Osteoblast (primary cell): ENCODE data around the gene WWTR1. TPM values are rescaled to one million over a fixed set of nuclear protein-coding genes. Genes with fewer than 3 reads are reported as not detected.
A peak's percentile ranks its signal among the peaks of the same experiment; 100 is the strongest.

Source experiments
- DNase-seq: peaks from one replicate; pipeline ENCODE4 v3.0.0; 2011; ENCODE audit warnings: low spot score, mixed read lengths; ENCODE audit not compliant: insufficient read length; ENCODE audit errors: missing footprints
- H2AFZ ChIP-seq: 2 replicates; pipeline ENCODE4 v1.6.0; 2011; ENCODE audit warnings: mild to moderate bottlenecking, low read length
- H3K27ac ChIP-seq: 2 replicates; pipeline ENCODE4 v1.5.1; 2011; ENCODE audit warnings: mild to moderate bottlenecking, low read depth, low read length, moderate library complexity
- H3K27me3 ChIP-seq: 2 replicates; pipeline ENCODE4 v1.6.0; 2012; ENCODE audit warnings: mild to moderate bottlenecking, control low read depth, inconsistent platforms, low read length, moderate library complexity; ENCODE audit not compliant: insufficient read depth
- H3K36me3 ChIP-seq: 2 replicates; pipeline ENCODE4 v1.5.1; 2011; ENCODE audit warnings: mild to moderate bottlenecking, low read length, control low read depth, moderate library complexity; ENCODE audit not compliant: insufficient read depth
- H3K4me1 ChIP-seq: 2 replicates; pipeline ENCODE4 v1.5.1; 2011; ENCODE audit warnings: mild to moderate bottlenecking, low read length, control low read depth, moderate library complexity; ENCODE audit not compliant: insufficient read depth
- H3K4me2 ChIP-seq: 2 replicates; pipeline ENCODE4 v1.6.0; 2011; ENCODE audit warnings: mild to moderate bottlenecking, low read length; ENCODE audit not compliant: insufficient read depth
- H3K4me3 ChIP-seq: fragments of 200-600 bp; sonication (generic); 3 replicates; pipeline ENCODE4 v1.5.1; 2012; ENCODE audit warnings: mild to moderate bottlenecking, low read length, inconsistent platforms; ENCODE audit not compliant: insufficient read depth
- H3K79me2 ChIP-seq: 2 replicates; pipeline ENCODE4 v1.6.0; 2012; ENCODE audit warnings: mild to moderate bottlenecking, low read length, control low read depth, inconsistent platforms; ENCODE audit not compliant: insufficient read depth
- H3K9me3 ChIP-seq: 2 replicates; pipeline ENCODE4 v1.5.1; 2011; ENCODE audit warnings: low read depth, low read length, control low read depth
- H4K20me1 ChIP-seq: 2 replicates; pipeline ENCODE4 v1.6.0; 2012; ENCODE audit warnings: mild to moderate bottlenecking, low read length, control low read depth; ENCODE audit not compliant: insufficient read depth
- total RNA-seq: library from RNA; depleted of rRNA; stranded (reverse); fragments of >200 nt; gene quantifications from 2 replicates; pipeline ENCODE4 v1.2.3, GENCODE V29; 2012
- TF ChIP-seq, protein P1 (sequence below): IDR thresholded peaks from 2 replicates; pipeline ENCODE4 v1.5.1; 2011; ENCODE audit warnings: mild to moderate bottlenecking, low read depth, low read length, moderate library complexity; ENCODE audit errors: extremely low read depth

Gene WWTR1
- total RNA-seq, 1 donor = 84.7 TPM

GRCh38 chr3:149655826-149656574 lies 1.8 kb downstream of the WWTR1 start:
- peak overlapping the region; percentile 85 for H3K27ac ChIP-seq
- peak overlapping the region; percentile 98 for H3K4me2 ChIP-seq
- peak; percentile 59 for DNase-seq
- peaks cover 65% of the 10 kb centered on the region for H3K79me2 ChIP-seq
- TF ChIP-seq, protein P1, sequence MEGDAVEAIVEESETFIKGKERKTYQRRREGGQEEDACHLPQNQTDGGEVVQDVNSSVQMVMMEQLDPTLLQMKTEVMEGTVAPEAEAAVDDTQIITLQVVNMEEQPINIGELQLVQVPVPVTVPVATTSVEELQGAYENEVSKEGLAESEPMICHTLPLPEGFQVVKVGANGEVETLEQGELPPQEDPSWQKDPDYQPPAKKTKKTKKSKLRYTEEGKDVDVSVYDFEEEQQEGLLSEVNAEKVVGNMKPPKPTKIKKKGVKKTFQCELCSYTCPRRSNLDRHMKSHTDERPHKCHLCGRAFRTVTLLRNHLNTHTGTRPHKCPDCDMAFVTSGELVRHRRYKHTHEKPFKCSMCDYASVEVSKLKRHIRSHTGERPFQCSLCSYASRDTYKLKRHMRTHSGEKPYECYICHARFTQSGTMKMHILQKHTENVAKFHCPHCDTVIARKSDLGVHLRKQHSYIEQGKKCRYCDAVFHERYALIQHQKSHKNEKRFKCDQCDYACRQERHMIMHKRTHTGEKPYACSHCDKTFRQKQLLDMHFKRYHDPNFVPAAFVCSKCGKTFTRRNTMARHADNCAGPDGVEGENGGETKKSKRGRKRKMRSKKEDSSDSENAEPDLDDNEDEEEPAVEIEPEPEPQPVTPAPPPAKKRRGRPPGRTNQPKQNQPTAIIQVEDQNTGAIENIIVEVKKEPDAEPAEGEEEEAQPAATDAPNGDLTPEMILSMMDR = no peak
- H3K27me3 ChIP-seq = no peaks in the 10 kb centered on the region
- no peaks in the 10 kb centered on the region for H3K9me3 ChIP-seq
- H3K4me3 ChIP-seq = peak overlapping the region; percentile 93
- H3K4me1 ChIP-seq = peaks cover 34% of the 10 kb centered on the region
- no peak overlapping the region for H2AFZ ChIP-seq
- H3K36me3 ChIP-seq = peaks cover 30% of the 10 kb centered on the region
- H4K20me1 ChIP-seq = peaks cover 55% of the 10 kb centered on the region

DNA sequence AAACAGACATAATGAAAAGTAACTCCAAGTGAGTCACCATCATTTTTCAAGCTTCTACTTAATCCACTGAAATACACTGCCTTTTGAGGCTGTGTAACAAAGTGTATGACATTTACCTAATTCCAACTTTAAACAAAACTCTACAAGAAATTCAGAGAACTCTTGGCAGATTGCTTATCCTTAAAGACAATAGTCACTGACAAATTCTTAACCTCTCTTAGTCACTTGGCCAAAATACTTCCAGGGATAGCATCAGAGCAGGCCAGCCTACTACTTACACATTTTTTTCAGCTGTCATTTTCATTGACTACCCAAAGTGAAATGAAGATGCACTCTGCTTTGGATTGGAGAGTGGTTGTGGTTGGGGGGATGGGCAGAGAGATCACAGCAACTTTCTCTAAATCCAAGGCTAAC lies 3.6 kb downstream of the WWTR1 start:
- Histone ChIP-seq H3K4me3 (peak overlapping the region; percentile 48), H3K4me2 (peak overlapping the region; percentile 98), H3K27me3 (no peaks in the 10 kb centered on the region), H3K9me3 (no peaks in the 10 kb centered on the region), H3K79me2 (peaks cover 83% of the 10 kb centered on the region), H4K20me1 (peaks cover 67% of the 10 kb centered on the region), H2AFZ (no peak overlapping the region), H3K27ac (peak overlapping the region; percentile 31), H3K4me1 (peaks cover 38% of the 10 kb centered on the region), H3K36me3 (peaks cover 40% of the 10 kb centered on the region)
- DNase-seq = peak; percentile 87
- TF ChIP-seq, protein P1 = no peak

GRCh38 chr3:149653564-149653963 lies 4.3 kb downstream of the WWTR1 start:
- peak overlapping the region; percentile 34 for H3K4me3 ChIP-seq
- H3K27ac ChIP-seq = peak overlapping the region; percentile 18
- H4K20me1 ChIP-seq = peaks cover 70% of the 10 kb centered on the region
- H3K9me3 ChIP-seq = no peaks in the 10 kb centered on the region
- no peaks in the 10 kb centered on the region for H3K27me3 ChIP-seq
- DNase-seq = no peak
- TF ChIP-seq, protein P1 = no peak
- H3K4me2 ChIP-seq = peak overlapping the region; percentile 98
- H3K4me1 ChIP-seq = peaks cover 35% of the 10 kb centered on the region
- H3K36me3 ChIP-seq = peaks cover 42% of the 10 kb centered on the region
- no peak overlapping the region for H2AFZ ChIP-seq
- peaks cover 87% of the 10 kb centered on the region for H3K79me2 ChIP-seq

- no peak overlapping the region for H2AFZ ChIP-seq
- H3K27ac ChIP-seq = no peak overlapping the region
- peak; percentile 45 for DNase-seq
- no peaks in the 10 kb centered on the region for H3K9me3 ChIP-seq
- H3K36me3 ChIP-seq = peaks cover 45% of the 10 kb centered on the region
- H4K20me1 ChIP-seq = peaks cover 74% of the 10 kb centered on the region
- peak overlapping the region; percentile 98 for H3K4me2 ChIP-seq
- H3K4me1 ChIP-seq = peaks cover 37% of the 10 kb centered on the region
- H3K27me3 ChIP-seq = no peaks in the 10 kb centered on the region
- TF ChIP-seq, protein P1 = no peak
- H3K4me3 ChIP-seq = peak overlapping the region; percentile 34
- peaks cover 91% of the 10 kb centered on the region for H3K79me2 ChIP-seq
These were observed 4.7 kb downstream of the WWTR1 start for GRCh38 chr3:149653136-149653535.
